Cardiac septum (tissue), 1 donor: ENCODE results near the gene C2orf78. TPM values are rescaled to one million over a fixed set of nuclear protein-coding genes. Genes with fewer than 3 reads are reported as not detected.

ENCODE experiments used
- total RNA-seq: library from RNA; stranded (reverse); fragmentation: NEBNext Ultra II Directional; extraction: Animal tissue kit (Norgen Biotek cat#: 25700); gene quantifications from one replicate; pipeline ENCODE4 v1.2.1, GENCODE V29; 2021
- donor health status: DM: no; HTN: no; CAD: no.

The C2orf78 gene
- total RNA-seq, 1 donor from 2014 or later = not detected

Other genes starting within 250 kb of the C2orf78 start
- gene NAT8, start 141.8 kb upstream of the C2orf78 start, total RNA-seq = not detected
- 14.7 TPM for gene TPRKB, start 46.8 kb upstream of the C2orf78 start, total RNA-seq
- 10.9 TPM for gene DUSP11, start 4.1 kb upstream of the C2orf78 start, total RNA-seq
- gene STAMBP, start 44.8 kb downstream of the C2orf78 start, total RNA-seq = 37.4 TPM
- gene ACTG2, start 108.8 kb downstream of the C2orf78 start, total RNA-seq = 3.9 TPM
- 23.7 TPM for gene DGUOK, start 142.7 kb downstream of the C2orf78 start, total RNA-seq
- gene TET3, start 200.7 kb downstream of the C2orf78 start, total RNA-seq = 3.7 TPM